Caco-2 (cell line): ENCODE data around the gene CTNND2. TPM values are rescaled to one million over a fixed set of nuclear protein-coding genes. Genes with fewer than 3 reads are reported as not detected.

ENCODE experiments used
- BruUV-seq: library from RNA; stranded (reverse); fragments of 400-500 nt; replicated peaks from 2 replicates; lab custom pipeline; 2021; lab: Mats Ljungman, UMichigan
- CTCF ChIA-PET: fragments of 300-600 bp; sonication (Branson Sonifier 250); formaldehyde crosslinking; loops from one replicate; lab custom pipeline; 2022; ENCODE audit warnings: antibody characterized with exemption; lab: Charles Lee
- POLR2A ChIA-PET: fragments of 300-600 bp; sonication (Branson Sonifier 250); formaldehyde crosslinking; loops from one replicate; lab custom pipeline; 2022; ENCODE audit warnings: antibody characterized with exemption; lab: Charles Lee
- DNase-seq, 2 experiments: peaks; one replicate each; pipeline versions ENCODE4 v3.0.0 to v3.0.0-alpha.2; 2020 to 2022
- H3K27me3 ChIP-seq: replicated peaks from 2 replicates; pipeline ENCODE4 v1.6.0; 2011; ENCODE audit warnings: low read length; ENCODE audit not compliant: control insufficient read depth, insufficient read depth
- H3K36me3 ChIP-seq: 2 replicates; pipeline ENCODE4 v1.5.1; 2011; ENCODE audit warnings: low read length; ENCODE audit not compliant: control insufficient read depth, insufficient read depth
- H3K4me1 ChIP-seq: fragments of 250-450 bp; sonication (Bioruptor Pico); 2 replicates; pipeline ENCODE4 v1.5.1; 2020; ENCODE audit warnings: mild to moderate bottlenecking
- H3K4me3 ChIP-seq: 2 replicates; pipeline ENCODE4 v1.5.1; 2011; ENCODE audit warnings: low read depth, mild to moderate bottlenecking, control low read depth, low read length
- H3K9me3 ChIP-seq: fragments of 250-450 bp; sonication (Bioruptor Pico); 2 replicates; pipeline ENCODE4 v1.5.1; 2020; ENCODE audit warnings: mild to moderate bottlenecking, moderate library complexity
- H3K27ac Mint-ChIP-seq: one replicate; pipeline ENCODE4 v1.8.0; 2022; ENCODE audit warnings: mixed read lengths; ENCODE audit not compliant: unreplicated experiment
- H3K27me3 Mint-ChIP-seq: one replicate; pipeline ENCODE4 v1.8.0; 2022; ENCODE audit warnings: mixed read lengths; ENCODE audit not compliant: insufficient read depth, unreplicated experiment
- H3K36me3 Mint-ChIP-seq: one replicate; pipeline ENCODE4 v1.8.0; 2022; ENCODE audit warnings: mild to moderate bottlenecking, mixed read lengths; ENCODE audit not compliant: insufficient read depth, unreplicated experiment
- H3K4me1 Mint-ChIP-seq: one replicate; pipeline ENCODE4 v1.8.0; 2022; ENCODE audit warnings: low read depth, mixed read lengths; ENCODE audit not compliant: unreplicated experiment
- H3K4me3 Mint-ChIP-seq: one replicate; pipeline ENCODE4 v1.8.0; 2022; ENCODE audit warnings: mild to moderate bottlenecking, moderate library complexity, mixed read lengths; ENCODE audit not compliant: unreplicated experiment
- H3K9me3 Mint-ChIP-seq: one replicate; pipeline ENCODE4 v1.8.0; 2022; ENCODE audit warnings: mixed read lengths; ENCODE audit not compliant: unreplicated experiment
- intact Hi-C: fragments of 100-400 bp; cut with micrococcal nuclease; formaldehyde crosslinking; loops from one replicate; pipeline ENCODE4 v1.10.0; 2022; ENCODE audit not compliant: unreplicated experiment
- total RNA-seq: library from RNA; stranded (reverse); gene quantifications from 2 replicates; pipeline ENCODE4 v1.2.3, GENCODE V29; 2022
- TF ChIP-seq, protein P1 (sequence below), 2 experiments: fragments of 200-600 bp in 1 of 2; IDR thresholded peaks; 1 replicate in 1 of 2; 2 replicates in 1 of 2; pipeline versions ENCODE4 v1.5.1 to v1.8.0; 2011 to 2022; ENCODE audit warnings: antibody characterized with exemption in 1 of 2, control low read depth in 1 of 2, inconsistent platforms in 1 of 2, low read depth in 1 of 2, low read length in 1 of 2, mild to moderate bottlenecking in 1 of 2, moderate library complexity in 1 of 2; ENCODE audit not compliant: insufficient read depth in 1 of 2, severe bottlenecking in 1 of 2, unreplicated experiment in 1 of 2

The CTNND2 gene
- total RNA-seq, 1 experiment from 2014 or later = 0.32 TPM

- Histone ChIP-seq H3K27me3 (no peaks in the 10 kb centered on the region), H3K4me3 (no peak overlapping the region), H3K4me1 (no peaks in the 10 kb centered on the region), H3K9me3 (no peaks in the 10 kb centered on the region), H3K36me3 (no peaks in the 10 kb centered on the region)
- H3K9me3 Mint-ChIP-seq = no peaks in the 10 kb centered on the region
- H3K36me3 Mint-ChIP-seq = no peaks in the 10 kb centered on the region
- ChIA-PET CTCF (no interaction called here), POLR2A (no interaction called here)
- H3K4me1 Mint-ChIP-seq = peaks cover 7% of the 10 kb centered on the region
- intact Hi-C loops = no loop called here
- DNase-seq = no peak
- no peak overlapping the region for H3K27ac Mint-ChIP-seq
- TF ChIP-seq, protein P1, sequence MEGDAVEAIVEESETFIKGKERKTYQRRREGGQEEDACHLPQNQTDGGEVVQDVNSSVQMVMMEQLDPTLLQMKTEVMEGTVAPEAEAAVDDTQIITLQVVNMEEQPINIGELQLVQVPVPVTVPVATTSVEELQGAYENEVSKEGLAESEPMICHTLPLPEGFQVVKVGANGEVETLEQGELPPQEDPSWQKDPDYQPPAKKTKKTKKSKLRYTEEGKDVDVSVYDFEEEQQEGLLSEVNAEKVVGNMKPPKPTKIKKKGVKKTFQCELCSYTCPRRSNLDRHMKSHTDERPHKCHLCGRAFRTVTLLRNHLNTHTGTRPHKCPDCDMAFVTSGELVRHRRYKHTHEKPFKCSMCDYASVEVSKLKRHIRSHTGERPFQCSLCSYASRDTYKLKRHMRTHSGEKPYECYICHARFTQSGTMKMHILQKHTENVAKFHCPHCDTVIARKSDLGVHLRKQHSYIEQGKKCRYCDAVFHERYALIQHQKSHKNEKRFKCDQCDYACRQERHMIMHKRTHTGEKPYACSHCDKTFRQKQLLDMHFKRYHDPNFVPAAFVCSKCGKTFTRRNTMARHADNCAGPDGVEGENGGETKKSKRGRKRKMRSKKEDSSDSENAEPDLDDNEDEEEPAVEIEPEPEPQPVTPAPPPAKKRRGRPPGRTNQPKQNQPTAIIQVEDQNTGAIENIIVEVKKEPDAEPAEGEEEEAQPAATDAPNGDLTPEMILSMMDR (IDR thresholded peaks at IDR 0.05; ENCODE audit: insufficient read depth in 1 of 2, low read depth in 1 of 2, low read length in 1 of 2, severe bottlenecking in 1 of 2, unreplicated experiment in 1 of 2) = no peak
- no peak overlapping the region for H3K4me3 Mint-ChIP-seq
- no TSS peak for BruUV-seq
- no peaks in the 10 kb centered on the region for H3K27me3 Mint-ChIP-seq
These were observed 646.2 kb downstream of the CTNND2 start for GRCh38 chr5:11258001-11258400.

DNA sequence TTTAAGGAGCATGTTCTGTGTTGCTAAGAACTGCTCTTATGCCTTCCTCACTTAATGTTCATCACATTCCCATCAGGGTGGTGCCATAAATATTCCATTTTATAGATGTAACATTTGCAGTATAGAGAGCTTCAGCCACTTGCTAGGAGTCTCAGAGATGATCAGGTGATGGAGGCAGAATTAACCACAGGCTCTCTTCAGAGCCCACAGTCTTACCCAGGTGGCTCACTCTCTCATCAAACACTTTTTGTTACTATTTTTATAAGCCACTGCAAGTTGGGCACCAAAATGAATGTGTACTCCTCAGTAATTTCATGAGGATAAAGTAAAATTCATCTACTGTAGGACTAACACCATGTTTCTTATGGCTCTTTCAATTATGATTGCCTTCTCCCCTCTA, 651.7 kb downstream of the CTNND2 start:
- TF ChIP-seq, protein P1 (IDR thresholded peaks at IDR 0.05; ENCODE audit: insufficient read depth in 1 of 2, low read depth in 1 of 2, low read length in 1 of 2, severe bottlenecking in 1 of 2, unreplicated experiment in 1 of 2) = no peak
- Histone ChIP-seq H3K4me1 (peaks cover 19% of the 10 kb centered on the region), H3K4me3 (no peak overlapping the region), H3K36me3 (no peaks in the 10 kb centered on the region), H3K9me3 (no peaks in the 10 kb centered on the region), H3K27me3 (no peaks in the 10 kb centered on the region)
- no peaks in the 10 kb centered on the region for H3K36me3 Mint-ChIP-seq
- DNase-seq = no peak
- H3K9me3 Mint-ChIP-seq = no peaks in the 10 kb centered on the region
- H3K27me3 Mint-ChIP-seq = no peaks in the 10 kb centered on the region
- ChIA-PET POLR2A (no interaction called here), CTCF (no interaction called here)
- intact Hi-C loops = loop anchor here (5.0 kb wide), 1 partner anchor 345 kb away; no protein-coding TSS in a partner anchor
- peak overlapping the region; percentile 33 for H3K27ac Mint-ChIP-seq
- BruUV-seq = no TSS peak
- peaks cover 28% of the 10 kb centered on the region for H3K4me1 Mint-ChIP-seq
- no peak overlapping the region for H3K4me3 Mint-ChIP-seq

DNA sequence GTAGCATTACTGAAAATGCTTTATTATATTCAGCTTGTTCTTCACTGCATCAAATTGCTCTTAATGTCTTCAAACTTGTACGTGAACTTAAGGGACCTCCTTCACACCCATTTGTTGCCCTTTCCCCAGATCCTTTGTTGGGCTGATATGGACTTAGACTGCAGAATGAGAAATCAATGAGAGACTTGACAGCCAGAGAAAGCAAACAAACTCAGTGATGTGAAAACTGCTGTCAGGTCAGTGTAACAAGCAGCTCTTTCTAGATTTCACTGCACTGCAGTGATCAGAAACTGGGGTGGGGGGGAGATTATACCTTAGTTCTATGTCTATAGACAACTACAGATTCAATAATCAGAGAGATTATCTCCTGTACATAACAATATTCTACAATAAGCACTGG, 652.2 kb downstream of the CTNND2 start:
- H3K27ac Mint-ChIP-seq = no peak overlapping the region
- DNase-seq = no peak
- no peaks in the 10 kb centered on the region for H3K9me3 Mint-ChIP-seq
- H3K9me3 ChIP-seq = no peaks in the 10 kb centered on the region
- no peaks in the 10 kb centered on the region for H3K36me3 ChIP-seq
- no peaks in the 10 kb centered on the region for H3K27me3 ChIP-seq
- intact Hi-C loops = loop anchor here (5.0 kb wide), 1 partner anchor 345 kb away; no protein-coding TSS in a partner anchor
- ChIA-PET POLR2A (no interaction called here), CTCF (no interaction called here)
- no TSS peak for BruUV-seq
- no peak overlapping the region for H3K4me3 Mint-ChIP-seq
- TF ChIP-seq, protein P1 (IDR thresholded peaks at IDR 0.05; ENCODE audit: insufficient read depth in 1 of 2, low read depth in 1 of 2, low read length in 1 of 2, severe bottlenecking in 1 of 2, unreplicated experiment in 1 of 2) = no peak
- H3K27me3 Mint-ChIP-seq = no peaks in the 10 kb centered on the region
- peaks cover 28% of the 10 kb centered on the region for H3K4me1 Mint-ChIP-seq
- H3K4me1 ChIP-seq = peaks cover 19% of the 10 kb centered on the region
- no peaks in the 10 kb centered on the region for H3K36me3 Mint-ChIP-seq
- no peak overlapping the region for H3K4me3 ChIP-seq
